ENCODE results near the gene SVEP1. TPM values are rescaled to one million over a fixed set of nuclear protein-coding genes. Genes with fewer than 3 reads are reported as not detected.

SVEP1 gene
- total and polyA plus RNA-seq, 2 of the 13 experiments (the other 11 are each of a cell fraction or from before 2014, with no cell fraction given): not detected

DNA sequence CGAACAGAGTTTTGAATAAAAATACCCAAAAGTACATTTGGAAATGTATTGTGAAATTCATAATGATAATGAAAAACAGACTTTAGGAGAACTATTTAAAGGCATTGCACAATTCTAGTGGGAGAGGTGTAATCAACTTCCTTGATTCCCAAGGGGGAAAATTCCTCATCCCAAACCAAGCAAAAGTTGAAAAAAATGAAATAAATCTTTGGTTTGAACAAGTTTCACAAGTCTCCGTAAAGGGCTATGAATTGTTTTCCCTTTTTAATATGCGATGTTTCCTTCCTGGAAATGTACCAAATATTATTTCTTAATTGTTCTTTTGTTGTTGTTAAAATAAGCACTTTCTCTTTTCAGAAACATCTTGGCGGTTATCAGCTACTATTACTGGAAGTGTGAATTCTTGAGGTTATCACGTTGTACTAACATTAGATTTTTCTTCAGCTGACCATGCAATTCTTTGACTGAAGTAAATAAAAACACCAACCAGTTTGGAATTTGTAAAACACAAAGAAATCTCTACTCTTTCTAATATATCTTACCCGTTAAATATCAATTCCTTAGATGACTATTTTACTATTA is 59.3 kb downstream of the SVEP1 start:
- H3K9me3 ChIP-seq (ENCODE audit: low read length): no peaks in the 10 kb centered on the region
- no peaks in the 10 kb centered on the region for H3K27me3 ChIP-seq (ENCODE audit: control insufficient read depth in 1 of 2, insufficient read depth in 2 of 2, low read length in 2 of 2)
- ChIA-PET POLR2A (no interaction called here), CTCF (ENCODE audit: low intra/inter-chr PET ratio, low total read pairs) (no interaction called here)
- no peak overlapping the region for H2AFZ ChIP-seq (ENCODE audit: low read length)
- TF ChIP-seq CEBPB (IDR thresholded peaks at IDR 0.05; ENCODE audit: borderline replicate concordance, low read depth, low read length) (0 out of 2 replicates have a peak, but pooled peaks have one; percentile 43), GATAD2A (CRISPR knock-in tag; IDR thresholded peaks at IDR 0.05) (no peak)
- ATAC-seq: no peak
- 16% methylated on average over 6 of the region's 6 CpGs for WGBS (ENCODE audit: low lambda C conversion rate)
- in situ Hi-C loops (cut with HindIII; ENCODE audit: extremely low pct_ligation_motif_present, low pct_unique_long_range_greater_than_20kb) (no loop called here), intact Hi-C loops (cut with micrococcal nuclease; ENCODE audit: unreplicated experiment) (no loop called here)
- no peaks in the 10 kb centered on the region for H3K4me1 ChIP-seq (ENCODE audit: insufficient read depth, low read length)
- H3K4me2 ChIP-seq (ENCODE audit: low read depth, low read length): no peak overlapping the region
- no TSS peak for BruUV-seq (replicated peaks)
- no peaks in the 10 kb centered on the region for H3K79me2 ChIP-seq (ENCODE audit: insufficient read depth, low read length)
- H4K20me1 ChIP-seq (ENCODE audit: insufficient read depth, low read length): no peaks in the 10 kb centered on the region
- no peak for DNase-seq (ENCODE audit: low spot score)
- H3K9ac ChIP-seq (ENCODE audit: insufficient read depth, low read depth, low read length): no peak overlapping the region
- no peak overlapping the region for H3K27ac ChIP-seq (ENCODE audit: extremely low read length, insufficient read depth, low read length)
- no peak overlapping the region for H3K4me3 ChIP-seq (replicated peaks in 1 of 3; ENCODE audit: insufficient read depth in 1 of 3, low read depth in 2 of 3, low read length in 3 of 3)
- H3K36me3 ChIP-seq (replicated peaks in 1 of 2; ENCODE audit: control insufficient read depth in 1 of 2, insufficient read depth in 2 of 2, low read length in 2 of 2): no peaks in the 10 kb centered on the region
- no peak for FAIRE-seq

DNA sequence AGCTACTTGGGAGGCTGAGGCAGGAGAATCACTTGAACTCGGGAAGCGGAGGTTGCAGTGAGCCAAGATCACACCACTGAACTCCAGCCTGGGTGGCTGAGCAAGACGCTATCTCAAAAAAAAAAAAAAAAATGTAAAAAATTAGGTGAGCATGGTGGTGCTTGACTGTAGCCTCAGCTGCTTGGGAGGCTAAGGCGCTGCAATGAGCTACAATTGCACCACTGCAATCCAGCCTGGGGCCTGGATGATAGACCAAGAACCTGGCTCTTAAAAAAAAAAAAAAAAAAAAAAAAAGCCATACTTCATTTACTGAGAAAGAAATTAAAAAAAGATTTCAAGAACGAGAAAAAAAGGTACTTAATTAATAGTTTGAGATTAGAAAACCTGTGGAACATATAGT is 62.1 kb downstream of the SVEP1 start:
- H3K9me3 ChIP-seq (ENCODE audit: low read length): no peaks in the 10 kb centered on the region
- no peak overlapping the region for H3K9ac ChIP-seq (ENCODE audit: insufficient read depth, low read depth, low read length)
- ATAC-seq (no peak), DNase-seq (ENCODE audit: low spot score) (no peak), FAIRE-seq (no peak)
- 24% methylated on average over 5 of the region's 5 CpGs for WGBS (ENCODE audit: low lambda C conversion rate)
- H2AFZ ChIP-seq (ENCODE audit: low read length): no peak overlapping the region
- H3K4me1 ChIP-seq (ENCODE audit: insufficient read depth, low read length): no peaks in the 10 kb centered on the region
- intact Hi-C loops (cut with micrococcal nuclease; ENCODE audit: unreplicated experiment) (no loop called here), in situ Hi-C loops (cut with HindIII; ENCODE audit: extremely low pct_ligation_motif_present, low pct_unique_long_range_greater_than_20kb) (no loop called here)
- no peak overlapping the region for H3K27ac ChIP-seq (ENCODE audit: extremely low read length, insufficient read depth, low read length)
- H3K79me2 ChIP-seq (ENCODE audit: insufficient read depth, low read length): no peaks in the 10 kb centered on the region
- no TSS peak for BruUV-seq (replicated peaks)
- H3K4me2 ChIP-seq (ENCODE audit: low read depth, low read length): no peak overlapping the region
- CTCF ChIA-PET (ENCODE audit: low intra/inter-chr PET ratio, low total read pairs): no interaction called here
- no peaks in the 10 kb centered on the region for H4K20me1 ChIP-seq (ENCODE audit: insufficient read depth, low read length)
- TF ChIP-seq, protein P1, sequence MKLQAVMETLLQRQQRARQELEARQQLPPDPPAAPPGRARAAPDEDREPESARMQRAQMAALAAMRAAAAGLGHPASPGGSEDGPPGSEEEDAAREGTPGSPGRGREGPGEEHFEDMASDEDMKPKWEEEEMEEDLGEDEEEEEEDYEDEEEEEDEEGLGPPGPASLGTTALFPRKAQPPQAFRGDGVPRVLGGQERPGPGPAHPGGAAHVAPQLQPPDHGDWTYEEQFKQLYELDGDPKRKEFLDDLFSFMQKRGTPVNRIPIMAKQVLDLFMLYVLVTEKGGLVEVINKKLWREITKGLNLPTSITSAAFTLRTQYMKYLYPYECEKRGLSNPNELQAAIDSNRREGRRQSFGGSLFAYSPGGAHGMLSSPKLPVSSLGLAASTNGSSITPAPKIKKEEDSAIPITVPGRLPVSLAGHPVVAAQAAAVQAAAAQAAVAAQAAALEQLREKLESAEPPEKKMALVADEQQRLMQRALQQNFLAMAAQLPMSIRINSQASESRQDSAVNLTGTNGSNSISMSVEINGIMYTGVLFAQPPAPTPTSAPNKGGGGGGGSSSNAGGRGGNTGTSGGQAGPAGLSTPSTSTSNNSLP (IDR thresholded peaks at IDR 0.05; ENCODE audit: low read depth, low read length): no peak
- TF ChIP-seq KDM5B (CRISPR knock-in tag; IDR thresholded peaks at IDR 0.05; ENCODE audit: borderline replicate concordance) (no peak), ZNF101 (CRISPR knock-in tag; IDR thresholded peaks at IDR 0.05; ENCODE audit: borderline replicate concordance, low read depth) (no peak), ZNF251 (CRISPR knock-in tag; IDR thresholded peaks at IDR 0.05) (no peak), MEIS1 (CRISPR knock-in tag; IDR thresholded peaks at IDR 0.05; ENCODE audit: borderline replicate concordance) (no peak), MAFF (IDR thresholded peaks at IDR 0.05; ENCODE audit: low read depth, low read length) (no peak), XBP1 (CRISPR knock-in tag; IDR thresholded peaks at IDR 0.05) (no peak)
- TF ChIP-seq, protein P2, sequence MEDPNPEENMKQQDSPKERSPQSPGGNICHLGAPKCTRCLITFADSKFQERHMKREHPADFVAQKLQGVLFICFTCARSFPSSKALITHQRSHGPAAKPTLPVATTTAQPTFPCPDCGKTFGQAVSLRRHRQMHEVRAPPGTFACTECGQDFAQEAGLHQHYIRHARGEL (CRISPR knock-in tag; IDR thresholded peaks at IDR 0.05): no peak
- TF ChIP-seq, protein P3, sequence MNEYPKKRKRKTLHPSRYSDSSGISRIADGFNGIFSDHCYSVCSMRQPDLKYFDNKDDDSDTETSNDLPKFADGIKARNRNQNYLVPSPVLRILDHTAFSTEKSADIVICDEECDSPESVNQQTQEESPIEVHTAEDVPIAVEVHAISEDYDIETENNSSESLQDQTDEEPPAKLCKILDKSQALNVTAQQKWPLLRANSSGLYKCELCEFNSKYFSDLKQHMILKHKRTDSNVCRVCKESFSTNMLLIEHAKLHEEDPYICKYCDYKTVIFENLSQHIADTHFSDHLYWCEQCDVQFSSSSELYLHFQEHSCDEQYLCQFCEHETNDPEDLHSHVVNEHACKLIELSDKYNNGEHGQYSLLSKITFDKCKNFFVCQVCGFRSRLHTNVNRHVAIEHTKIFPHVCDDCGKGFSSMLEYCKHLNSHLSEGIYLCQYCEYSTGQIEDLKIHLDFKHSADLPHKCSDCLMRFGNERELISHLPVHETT (CRISPR knock-in tag; conservative IDR thresholded peaks at IDR 0.05): no peak
- peaks cover 0 to 8% of the 10 kb centered on the region in 2 experiments; a peak in 2 of 5 replicates for H3K27me3 ChIP-seq (ENCODE audit: control insufficient read depth in 1 of 2, insufficient read depth in 2 of 2, low read length in 2 of 2)
- POLR2A ChIA-PET: no interaction called here
- no peak overlapping the region for H3K4me3 ChIP-seq (replicated peaks in 1 of 3; ENCODE audit: insufficient read depth in 1 of 3, low read depth in 2 of 3, low read length in 3 of 3)
- no peaks in the 10 kb centered on the region for H3K36me3 ChIP-seq (replicated peaks in 1 of 2; ENCODE audit: control insufficient read depth in 1 of 2, insufficient read depth in 2 of 2, low read length in 2 of 2)

All from HepG2 (cell line).